OCI-LY1 (cell line): ENCODE results near the gene ENOX2.

ENCODE experiments used
- CTCF ChIP-seq: fragments of 200-600 bp; sonication (generic), shearing (Covaris generic); IDR thresholded peaks from 2 replicates; pipeline ENCODE4 v1.5.1; 2017; ENCODE audit warnings: mild to moderate bottlenecking, antibody characterized with exemption, low read length, moderate library complexity, mixed read lengths
- EZH2 ChIP-seq: fragments of 200-600 bp; sonication (generic), shearing (Covaris generic); IDR thresholded peaks from 2 replicates; pipeline ENCODE4 v1.8.0; 2017; ENCODE audit warnings: borderline replicate concordance, mixed run types, mild to moderate bottlenecking, antibody characterized with exemption, low read length, moderate library complexity, mixed read lengths

- TF ChIP-seq CTCF (no peak), EZH2 (no peak)
Observed at GRCh38 chrX:130861462-130861861, 41.5 kb downstream of the ENOX2 start.
